DND-41 (cell line): ENCODE data around the gene SLC22A8.

Experiments
- ATAC-seq: fragments of 200-7000 bp; cut with Tn5 transposase; 3 replicates; pipeline ENCODE4 v1.9.1; 2021; ENCODE audit warnings: low read depth; ENCODE audit not compliant: insufficient read depth
- DNase-seq: peaks from one replicate; pipeline ENCODE4 v3.0.0-alpha.2; 2020
- H2AFZ ChIP-seq: 2 replicates; pipeline ENCODE4 v1.6.0; 2012; ENCODE audit warnings: low read depth, low read length
- H3K27ac ChIP-seq: 2 replicates; pipeline ENCODE4 v1.5.1; 2012; ENCODE audit warnings: low read length, inconsistent platforms
- H3K27me3 ChIP-seq: fragments of 200-600 bp; sonication (generic); 2 replicates; pipeline ENCODE4 v1.6.0; 2012; ENCODE audit warnings: low read length, mild to moderate bottlenecking, inconsistent platforms; ENCODE audit not compliant: insufficient read depth, poor library complexity
- H3K36me3 ChIP-seq: 2 replicates; pipeline ENCODE4 v1.5.1; 2012; ENCODE audit warnings: low read length, inconsistent platforms; ENCODE audit not compliant: insufficient read depth
- H3K4me1 ChIP-seq: 2 replicates; pipeline ENCODE4 v1.5.1; 2012; ENCODE audit warnings: mild to moderate bottlenecking, low read length; ENCODE audit not compliant: insufficient read depth
- H3K4me2 ChIP-seq: 2 replicates; pipeline ENCODE4 v1.6.0; 2012; ENCODE audit warnings: mild to moderate bottlenecking, moderate library complexity, low read length, inconsistent platforms; ENCODE audit not compliant: insufficient read depth
- H3K4me3 ChIP-seq, 2 experiments: fragments of 200-600 bp in 1 of 2; shearing (Covaris generic) in 1 of 2; 2 replicates each; pipeline ENCODE4 v1.5.1; 2012 to 2016; ENCODE audit warnings: inconsistent platforms in 2 of 2, low read length in 2 of 2, mild to moderate bottlenecking in 2 of 2, low read depth in 1 of 2, moderate library complexity in 1 of 2
- H3K79me2 ChIP-seq: 2 replicates; pipeline ENCODE4 v1.6.0; 2012; ENCODE audit warnings: low read length, inconsistent platforms; ENCODE audit not compliant: insufficient read depth
- H3K9ac ChIP-seq: 2 replicates; pipeline ENCODE4 v1.6.0; 2012; ENCODE audit warnings: low read depth, mild to moderate bottlenecking, inconsistent platforms, low read length, moderate library complexity
- H3K9me3 ChIP-seq: 2 replicates; pipeline ENCODE4 v1.5.1; 2012; ENCODE audit warnings: low read length, moderate library complexity, mild to moderate bottlenecking, inconsistent platforms; ENCODE audit not compliant: insufficient read depth, severe bottlenecking
- H4K20me1 ChIP-seq: 2 replicates; pipeline ENCODE4 v1.6.0; 2012; ENCODE audit warnings: low read length; ENCODE audit not compliant: insufficient read depth
- EZH2 ChIP-seq: IDR thresholded peaks from 3 replicates; pipeline ENCODE4 v1.6.1; 2012; ENCODE audit warnings: borderline replicate concordance, low read depth, mild to moderate bottlenecking, moderate library complexity, low read length, inconsistent platforms; ENCODE audit not compliant: severe bottlenecking
- TF ChIP-seq, protein P1 (sequence below): IDR thresholded peaks from 2 replicates; pipeline ENCODE4 v1.5.1; 2012; ENCODE audit warnings: borderline replicate concordance, low read length, moderate library complexity, mild to moderate bottlenecking; ENCODE audit not compliant: poor library complexity, severe bottlenecking; ENCODE audit errors: extremely low read depth

The SLC22A8 gene

DNA sequence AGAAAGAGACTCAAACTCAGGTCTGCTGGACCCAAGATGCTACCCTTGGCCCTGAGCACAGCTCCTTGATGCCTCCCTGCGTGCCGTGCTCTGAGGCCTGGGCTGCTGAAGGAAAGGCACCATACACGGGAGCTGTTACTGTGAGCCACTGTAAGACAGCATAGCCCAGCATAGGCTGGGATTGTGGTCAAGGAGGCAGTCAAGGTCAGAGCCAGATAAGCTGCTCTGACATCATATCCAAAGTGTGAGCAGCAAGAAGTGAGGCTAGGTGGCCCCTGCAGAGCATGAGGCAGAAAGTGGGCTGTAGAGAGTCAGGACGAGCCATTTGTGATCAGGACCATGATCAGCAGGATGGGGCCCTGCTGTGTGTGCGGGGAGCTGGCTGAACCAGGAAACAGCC, 7.7 kb downstream of the SLC22A8 start:
- H2AFZ ChIP-seq: no peak overlapping the region
- no peaks in the 10 kb centered on the region for H3K36me3 ChIP-seq
- no peak overlapping the region for H3K4me2 ChIP-seq
- TF ChIP-seq, protein P1, sequence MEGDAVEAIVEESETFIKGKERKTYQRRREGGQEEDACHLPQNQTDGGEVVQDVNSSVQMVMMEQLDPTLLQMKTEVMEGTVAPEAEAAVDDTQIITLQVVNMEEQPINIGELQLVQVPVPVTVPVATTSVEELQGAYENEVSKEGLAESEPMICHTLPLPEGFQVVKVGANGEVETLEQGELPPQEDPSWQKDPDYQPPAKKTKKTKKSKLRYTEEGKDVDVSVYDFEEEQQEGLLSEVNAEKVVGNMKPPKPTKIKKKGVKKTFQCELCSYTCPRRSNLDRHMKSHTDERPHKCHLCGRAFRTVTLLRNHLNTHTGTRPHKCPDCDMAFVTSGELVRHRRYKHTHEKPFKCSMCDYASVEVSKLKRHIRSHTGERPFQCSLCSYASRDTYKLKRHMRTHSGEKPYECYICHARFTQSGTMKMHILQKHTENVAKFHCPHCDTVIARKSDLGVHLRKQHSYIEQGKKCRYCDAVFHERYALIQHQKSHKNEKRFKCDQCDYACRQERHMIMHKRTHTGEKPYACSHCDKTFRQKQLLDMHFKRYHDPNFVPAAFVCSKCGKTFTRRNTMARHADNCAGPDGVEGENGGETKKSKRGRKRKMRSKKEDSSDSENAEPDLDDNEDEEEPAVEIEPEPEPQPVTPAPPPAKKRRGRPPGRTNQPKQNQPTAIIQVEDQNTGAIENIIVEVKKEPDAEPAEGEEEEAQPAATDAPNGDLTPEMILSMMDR: no peak
- TF ChIP-seq EZH2: no peak
- peaks cover 20% of the 10 kb centered on the region for H3K27me3 ChIP-seq
- no peak overlapping the region for H3K4me3 ChIP-seq
- no peaks in the 10 kb centered on the region for H3K9me3 ChIP-seq
- H4K20me1 ChIP-seq: no peaks in the 10 kb centered on the region
- DNase-seq (no peak), ATAC-seq (no peak)
- no peaks in the 10 kb centered on the region for H3K79me2 ChIP-seq
- H3K9ac ChIP-seq: no peak overlapping the region
- H3K27ac ChIP-seq: no peak overlapping the region
- no peaks in the 10 kb centered on the region for H3K4me1 ChIP-seq

DNA sequence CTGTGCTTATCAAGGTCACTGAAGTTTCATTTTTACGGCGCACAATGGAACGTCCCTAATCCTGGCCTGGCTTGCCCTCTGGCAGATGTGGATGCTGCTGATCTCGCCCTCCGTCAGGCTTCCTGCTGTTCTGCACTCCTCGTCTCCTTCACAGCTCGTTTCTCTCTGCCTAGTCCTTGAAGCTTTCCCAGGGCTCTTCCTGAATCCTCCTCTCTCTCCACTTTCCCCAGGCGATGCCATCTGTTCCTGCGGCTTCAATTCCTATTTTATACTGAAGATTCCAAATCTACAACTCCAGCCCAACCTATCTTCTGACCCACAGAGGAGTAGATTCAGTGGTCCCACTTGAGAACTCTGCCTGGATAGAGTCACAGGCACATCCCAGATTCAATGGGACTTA, 14.2 kb downstream of the SLC22A8 start:
- H3K9ac ChIP-seq: no peak overlapping the region
- ATAC-seq: no peak

GRCh38 chr11:62999649-63000048, 16.0 kb downstream of the SLC22A8 start:
- no peak for ATAC-seq

More for the DNA sequence above, 14.2 kb downstream of the SLC22A8 start:
- H3K79me2 ChIP-seq: no peaks in the 10 kb centered on the region
- no peaks in the 10 kb centered on the region for H3K9me3 ChIP-seq
- H3K27me3 ChIP-seq: peaks cover 16% of the 10 kb centered on the region
- TF ChIP-seq, protein P1: no peak
- no peak for TF ChIP-seq EZH2
- H4K20me1 ChIP-seq: no peaks in the 10 kb centered on the region; the same call in 1 of the 2 replicates
- H3K4me1 ChIP-seq: no peaks in the 10 kb centered on the region
- no peak overlapping the region for H3K4me3 ChIP-seq
- H2AFZ ChIP-seq: no peak overlapping the region
- H3K27ac ChIP-seq: no peak overlapping the region
- H3K36me3 ChIP-seq: no peaks in the 10 kb centered on the region
- no peak overlapping the region for H3K4me2 ChIP-seq
- no peak for DNase-seq

More at GRCh38 chr11:62999649-63000048, 16.0 kb downstream of the SLC22A8 start:
- H3K4me2 ChIP-seq: no peak overlapping the region
- H3K79me2 ChIP-seq: no peaks in the 10 kb centered on the region
- no peak for DNase-seq
- no peaks in the 10 kb centered on the region for H3K9me3 ChIP-seq
- H3K27me3 ChIP-seq: peaks cover 18% of the 10 kb centered on the region
- no peak overlapping the region for H3K4me3 ChIP-seq
- TF ChIP-seq, protein P1: no peak
- TF ChIP-seq EZH2: no peak
- no peak overlapping the region for H3K9ac ChIP-seq
- H3K27ac ChIP-seq: no peak overlapping the region
- no peaks in the 10 kb centered on the region for H3K36me3 ChIP-seq
- no peaks in the 10 kb centered on the region for H3K4me1 ChIP-seq
- no peak overlapping the region for H2AFZ ChIP-seq
- H4K20me1 ChIP-seq: no peaks in the 10 kb centered on the region; the same call in 1 of the 2 replicates
